Stimulated activated CD8-positive, alpha-beta memory T cell treated with anti-CD3 and anti-CD28 coated beads, Interleukin-12 subunit alpha, Interleukin-12 subunit beta, amount 100 ng/mL, for 24 hours (primary cell): Measurements from ENCODE around the gene PASK.
A peak's percentile ranks its signal among the peaks of the same experiment; 100 is the strongest.

Experiments
- DNase-seq: peaks from one replicate; pipeline ENCODE4 v3.0.0-alpha.2; 2020; ENCODE audit errors: extremely low read depth

PASK gene

GRCh38 chr2:241180495-241180894 is 31.2 kb upstream of the PASK start:
- no peak for DNase-seq

- DNase-seq: no peak
Measured at GRCh38 chr2:241179899-241180298, 30.6 kb upstream of the PASK start.

- no peak for DNase-seq
Measured at GRCh38 chr2:241178961-241179360, 29.7 kb upstream of the PASK start.

- no peak for DNase-seq
Measured at GRCh38 chr2:241177526-241178334, 28.5 kb upstream of the PASK start.

GRCh38 chr2:241173557-241173956 is 24.3 kb upstream of the PASK start:
- no peak for DNase-seq

GRCh38 chr2:241168366-241168765 is 19.1 kb upstream of the PASK start:
- no peak for DNase-seq

GRCh38 chr2:241163601-241164118 is 14.4 kb upstream of the PASK start:
- no peak for DNase-seq

GRCh38 chr2:241161646-241162281 is 12.5 kb upstream of the PASK start:
- DNase-seq: no peak

GRCh38 chr2:241160318-241160717 is 11.0 kb upstream of the PASK start:
- no peak for DNase-seq

- no peak for DNase-seq
Measured at GRCh38 chr2:241159116-241159515, 9.8 kb upstream of the PASK start.

GRCh38 chr2:241158546-241158900 is 9.3 kb upstream of the PASK start:
- no peak for DNase-seq

- no peak for DNase-seq
Measured at GRCh38 chr2:241157841-241158545, 8.7 kb upstream of the PASK start.

- DNase-seq: no peak
Measured at GRCh38 chr2:241156971-241157441, 7.7 kb upstream of the PASK start.

GRCh38 chr2:241155936-241156335 is 6.7 kb upstream of the PASK start:
- no peak for DNase-seq

- peak; percentile 10 for DNase-seq
Measured at GRCh38 chr2:241154915-241155314, 5.6 kb upstream of the PASK start.

- no peak for DNase-seq
Measured at GRCh38 chr2:241153616-241154015, 4.3 kb upstream of the PASK start.

- no peak for DNase-seq
Measured at GRCh38 chr2:241151934-241152660, 2.8 kb upstream of the PASK start.

- no peak for DNase-seq
Measured at GRCh38 chr2:241150660-241151530, 1.6 kb upstream of the PASK start.

GRCh38 chr2:241149925-241150659 is 820 bp upstream of the PASK start, which contains the start of gene PPP1R7:
Gene PPP1R7 (plus strand): TSS chr2:241150467. CDS start chr2:241150496, 29 bp downstream.
- peak; percentile 87 for DNase-seq

GRCh38 chr2:241149675-241149924 is 328 bp upstream of the PASK start:
- no peak for DNase-seq
